HG02623 (cell line): Measurements from ENCODE around the gene ADAM22.

Experiments
- ATAC-seq: cut with Tn5 transposase; IDR thresholded peaks from one replicate; pipeline ENCODE4 v1.9.1; 2021; ENCODE audit warnings: moderate library complexity; ENCODE audit not compliant: unreplicated experiment

ADAM22 gene

DNA sequence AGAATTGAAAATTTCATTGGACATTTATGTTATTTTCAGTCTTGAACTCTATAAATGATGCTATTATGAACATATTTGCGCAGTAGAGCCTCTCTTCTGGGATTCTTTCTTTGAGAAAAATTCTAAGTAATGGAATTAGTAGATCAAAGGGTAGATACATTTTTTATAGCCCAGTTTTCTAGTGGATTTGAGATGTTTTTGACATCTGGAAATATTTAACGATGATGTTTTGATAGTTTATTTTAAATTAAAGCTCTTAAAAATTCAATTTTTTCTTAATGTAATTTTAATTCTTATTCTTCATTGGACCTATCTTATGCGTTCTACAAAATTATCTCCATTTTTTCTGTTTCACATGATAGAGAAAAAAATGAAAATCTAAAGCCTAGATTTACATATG is 103.0 kb downstream of the ADAM22 start:
- ATAC-seq: no peak

- ATAC-seq: no peak
These were observed 106.6 kb downstream of the ADAM22 start for GRCh38 chr7:88040694-88041093.

DNA sequence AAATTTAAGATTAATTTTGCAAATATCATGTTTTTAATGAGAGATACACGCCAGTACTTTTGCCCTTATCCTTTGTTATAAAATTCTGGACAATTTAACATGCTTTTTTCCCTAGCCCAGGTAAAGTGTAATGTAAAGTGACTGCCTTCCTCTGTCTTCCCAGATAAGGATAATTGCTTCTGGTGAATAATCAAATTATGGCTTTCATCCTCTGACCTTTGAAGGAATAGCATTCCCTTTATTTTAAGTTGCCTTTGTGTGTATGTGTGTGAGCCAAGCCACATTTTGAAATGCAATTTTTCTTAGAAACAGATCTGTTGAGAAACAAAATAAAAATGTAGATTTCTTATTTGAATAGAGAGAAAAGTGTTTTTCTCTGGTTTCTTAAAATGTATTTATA is 107.5 kb downstream of the ADAM22 start:
- ATAC-seq: no peak

DNA sequence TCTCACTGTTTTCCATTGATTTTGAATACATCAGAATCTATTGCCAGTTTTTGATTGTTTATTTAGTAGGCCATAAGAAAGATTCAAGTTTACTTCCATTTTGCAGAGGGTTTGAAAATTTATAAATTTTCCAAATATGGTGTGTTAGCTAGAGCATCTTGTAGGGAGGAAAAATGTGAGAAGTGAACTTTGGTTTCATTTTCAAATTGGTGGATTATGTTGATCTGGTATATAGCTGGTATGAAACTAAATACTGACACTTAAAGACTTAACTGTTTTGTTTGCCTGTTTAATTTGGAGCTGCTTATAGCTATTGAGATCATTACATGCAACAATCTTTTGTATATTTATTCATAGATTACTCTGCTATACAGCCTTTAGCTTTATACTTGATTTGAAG is 108.1 kb downstream of the ADAM22 start:
- peak; percentile 40 for ATAC-seq

DNA sequence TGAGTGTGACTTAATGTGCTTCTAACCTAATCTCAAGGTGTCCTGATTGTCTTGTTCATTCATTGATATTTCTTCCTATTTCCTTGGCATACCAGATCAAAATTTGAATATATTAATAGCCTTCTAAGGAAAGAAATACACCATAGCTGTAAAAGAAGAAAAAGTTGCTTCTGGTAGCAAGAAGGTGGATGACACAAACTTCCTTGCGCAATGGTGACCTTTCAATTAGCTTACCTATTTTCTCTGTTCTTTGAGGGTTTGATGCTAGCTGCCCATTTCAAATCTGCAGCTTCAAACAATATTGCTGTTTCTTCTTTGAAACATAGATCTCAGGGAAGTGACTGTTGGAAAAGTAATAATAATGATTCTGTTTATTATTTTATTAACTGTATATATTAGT is 108.8 kb downstream of the ADAM22 start:
- no peak for ATAC-seq

- no peak for ATAC-seq
These were observed 110.0 kb downstream of the ADAM22 start for GRCh38 chr7:88044069-88044468.

- ATAC-seq: no peak
These were observed 113.0 kb downstream of the ADAM22 start for GRCh38 chr7:88046839-88047573.

DNA sequence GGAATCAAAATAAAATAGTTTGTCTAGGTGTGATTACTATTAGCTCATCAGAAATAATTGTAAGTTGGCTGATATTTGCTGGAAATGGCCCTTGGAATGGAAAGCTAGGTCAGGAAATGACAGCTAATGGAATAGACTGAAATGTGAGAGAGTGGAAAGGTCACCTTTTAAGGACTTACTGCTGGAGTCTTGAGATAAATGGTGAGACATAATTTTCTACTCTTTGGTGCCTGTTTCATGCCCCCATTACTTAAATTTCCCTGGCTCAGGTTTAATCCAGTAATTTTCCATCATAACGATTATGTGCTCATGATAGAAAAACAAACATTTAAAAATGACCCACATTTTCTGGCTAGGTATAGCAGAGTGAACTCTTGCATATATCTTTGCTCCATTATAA is 123.6 kb downstream of the ADAM22 start:
- ATAC-seq: no peak

- ATAC-seq: no peak
These were observed 128.2 kb downstream of the ADAM22 start for GRCh38 chr7:88062238-88062637.

- ATAC-seq: no peak
These were observed 135.0 kb downstream of the ADAM22 start for GRCh38 chr7:88069093-88069492.

- peak; percentile 86 for ATAC-seq
These were observed 138.1 kb downstream of the ADAM22 start for GRCh38 chr7:88071994-88072714.

DNA sequence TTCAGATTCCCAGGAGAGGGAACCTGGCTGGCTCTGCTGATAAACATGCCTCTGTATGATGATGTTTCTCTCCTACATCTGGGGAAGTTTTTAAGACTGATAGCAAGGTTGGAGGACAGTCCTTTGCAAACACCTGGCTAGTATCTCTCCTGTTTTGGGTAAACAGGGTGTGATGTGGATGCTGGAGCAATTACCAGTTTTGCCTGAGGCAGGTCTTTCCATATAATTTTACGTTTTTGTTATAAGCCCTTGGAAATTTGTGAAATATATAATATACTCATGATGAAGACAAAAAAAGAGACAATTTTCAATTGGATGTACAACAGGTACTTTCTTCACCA is 138.6 kb downstream of the ADAM22 start:
- ATAC-seq: peak; percentile 31

GRCh38 chr7:88073626-88074025 is 139.6 kb downstream of the ADAM22 start:
- no peak for ATAC-seq

- ATAC-seq: no peak
These were observed 141.2 kb downstream of the ADAM22 start for GRCh38 chr7:88075216-88075615.

DNA sequence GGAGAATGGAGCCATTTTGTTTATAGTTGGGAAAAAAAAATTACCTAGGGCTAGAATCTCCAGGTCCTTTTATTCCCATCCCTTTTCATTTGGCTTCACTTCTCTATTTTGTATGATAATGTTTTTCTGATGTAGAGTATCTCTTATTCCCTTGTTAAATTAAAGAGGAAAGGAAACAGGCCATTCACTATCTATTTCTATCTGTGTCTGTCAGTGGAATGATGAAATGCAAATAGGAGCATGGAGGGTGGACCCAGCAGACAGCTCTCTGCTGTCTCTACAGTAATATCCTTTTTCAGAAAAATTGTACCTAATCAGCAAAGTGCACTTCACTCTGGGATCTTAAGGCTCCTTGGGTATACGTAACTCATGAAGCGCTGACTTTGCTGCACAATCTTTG is 149.8 kb downstream of the ADAM22 start:
- no peak for ATAC-seq

DNA sequence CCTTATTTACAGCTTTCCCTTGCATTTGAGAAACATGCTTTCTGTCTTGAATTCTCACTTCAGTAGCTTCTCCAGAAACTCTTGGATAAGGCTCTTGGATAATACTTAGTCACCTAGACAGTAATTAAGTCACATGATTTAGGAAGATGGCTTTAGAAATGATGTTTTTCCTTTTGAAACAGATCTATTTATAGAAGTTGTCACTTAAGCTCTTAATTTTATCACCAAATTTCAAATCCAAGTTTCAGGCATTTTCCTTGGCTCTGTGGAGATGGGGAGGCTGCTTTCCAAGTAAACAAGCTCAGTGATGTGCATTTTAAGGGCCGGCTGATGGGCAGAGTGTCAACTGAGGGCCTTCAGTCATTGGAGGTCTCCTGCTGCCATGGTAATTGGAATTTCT is 155.5 kb downstream of the ADAM22 start:
- ATAC-seq: no peak

- ATAC-seq: no peak
These were observed 156.2 kb downstream of the ADAM22 start for GRCh38 chr7:88090240-88090639.

DNA sequence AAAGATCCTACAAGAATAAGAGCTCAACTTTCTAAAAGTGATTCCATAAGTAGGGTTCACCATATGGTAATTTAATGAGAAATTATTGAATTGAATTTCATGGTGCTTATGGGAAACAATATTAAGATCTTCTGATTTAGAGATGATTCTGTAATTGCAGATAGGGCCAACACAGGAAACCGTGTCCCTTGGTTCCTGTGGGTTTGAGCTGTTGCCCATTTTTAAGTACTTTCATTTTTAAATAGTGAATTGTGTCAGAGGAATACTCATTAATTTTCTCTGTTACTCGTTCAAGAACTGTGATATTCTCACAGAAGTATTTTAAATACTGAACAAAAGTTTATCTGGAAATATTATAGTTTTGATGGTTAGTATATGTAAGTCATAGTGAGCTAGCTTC is 156.6 kb downstream of the ADAM22 start:
- peak; percentile 52 for ATAC-seq

GRCh38 chr7:88091988-88092675 is 158.1 kb downstream of the ADAM22 start:
- no peak for ATAC-seq

DNA sequence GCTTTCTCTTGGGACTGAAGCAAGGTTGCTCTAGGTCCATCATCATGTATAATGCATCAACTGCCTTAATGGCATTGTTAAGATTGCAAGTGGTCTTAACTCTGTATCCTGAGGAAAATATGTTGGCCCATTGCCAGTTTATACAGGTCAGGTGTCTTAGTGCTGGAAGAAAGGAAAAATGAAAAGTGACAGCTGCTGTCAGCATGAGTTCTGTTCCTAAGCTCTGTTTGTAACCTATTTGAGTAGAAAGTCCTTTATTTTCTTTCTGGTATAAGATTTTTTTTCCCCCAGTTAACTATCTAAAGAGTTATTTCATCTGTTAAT is 158.6 kb downstream of the ADAM22 start:
- ATAC-seq: no peak

- ATAC-seq: no peak
These were observed 167.7 kb downstream of the ADAM22 start for GRCh38 chr7:88101769-88102168.

DNA sequence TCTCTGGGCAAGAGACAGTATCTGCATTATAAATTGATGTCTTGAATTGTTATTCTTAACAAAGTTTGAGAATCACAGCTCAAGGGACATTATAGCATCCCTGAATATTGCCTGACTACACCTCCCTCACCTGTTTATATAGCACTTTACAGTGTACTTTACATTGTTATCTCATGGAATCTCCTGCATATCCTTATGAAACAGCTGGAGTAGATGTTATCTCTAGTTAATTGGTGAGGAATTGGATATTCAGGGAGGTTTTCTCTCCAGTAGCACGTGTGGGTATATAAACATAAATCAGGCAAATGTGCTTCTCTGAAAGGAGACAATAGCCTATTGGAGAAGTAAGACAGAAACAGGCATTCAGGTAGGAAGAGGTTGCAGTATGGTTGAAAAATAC is 168.6 kb downstream of the ADAM22 start:
- ATAC-seq: no peak
